B cell (primary cell): ENCODE results near the gene PLVAP.

Experiments used
- CTCF ChIP-seq: fragments of 200-600 bp; IDR thresholded peaks from one replicate; pipeline ENCODE4 v1.8.0; 2022; ENCODE audit warnings: antibody characterized with exemption, mild to moderate bottlenecking
- EZH2 ChIP-seq: IDR thresholded peaks from 2 replicates; pipeline ENCODE4 v1.6.1; 2012; ENCODE audit warnings: borderline replicate concordance, low read depth, mild to moderate bottlenecking, moderate library complexity, low read length; ENCODE audit not compliant: insufficient read depth, poor library complexity, severe bottlenecking

GRCh38 chr19:17419154-17419620 is 42.0 kb upstream of the PLVAP start:
- TF ChIP-seq CTCF (no peak), EZH2 (no peak)
